Right renal cortex interstitium (tissue), 3 donors: Measurements from ENCODE around the gene NKD2. TPM values are rescaled to one million over a fixed set of nuclear protein-coding genes. Genes with fewer than 3 reads are reported as not detected.

ENCODE experiments used
- DNase-seq, 3 donors: peaks; one replicate each; pipeline ENCODE4 v3.0.0-alpha.2; 2013; ENCODE audit warnings: low read depth in 3 of 3, low spot score in 2 of 3
- polyA plus RNA-seq, 3 donors: library from polyadenylated mRNA; unstranded; fragments of 120-200 nt; gene quantifications; one replicate each; pipeline ENCODE4 v1.2.1, GENCODE V29; 2013; ENCODE audit not compliant: insufficient read length in 3 of 3

Gene NKD2
- polyA plus RNA-seq, 3 donors: 12.9 to 16.9 (median 16.5) TPM

- DNase-seq: no peak
These were observed 30.5 kb upstream of the NKD2 start for GRCh38 chr5:978054-978453.

GRCh38 chr5:978693-979092 lies 29.9 kb upstream of the NKD2 start:
- DNase-seq: no peak

GRCh38 chr5:979100-979817 lies 29.3 kb upstream of the NKD2 start:
- DNase-seq: no peak

GRCh38 chr5:980001-980588 lies 28.5 kb upstream of the NKD2 start:
- no peak for DNase-seq

GRCh38 chr5:980966-981365 lies 27.6 kb upstream of the NKD2 start:
- no peak for DNase-seq

- DNase-seq: no peak
These were observed 27.1 kb upstream of the NKD2 start for GRCh38 chr5:981456-981855.

- no peak for DNase-seq
These were observed 26.0 kb upstream of the NKD2 start for GRCh38 chr5:982377-983237.

- DNase-seq: no peak
These were observed 25.4 kb upstream of the NKD2 start for GRCh38 chr5:983238-983524.

- no peak for DNase-seq
These were observed 25.0 kb upstream of the NKD2 start for GRCh38 chr5:983568-983967.

GRCh38 chr5:984774-985173 lies 23.8 kb upstream of the NKD2 start:
- DNase-seq: no peak

GRCh38 chr5:987761-988160 lies 20.8 kb upstream of the NKD2 start:
- no peak for DNase-seq

- DNase-seq: no peak
These were observed 20.3 kb upstream of the NKD2 start for GRCh38 chr5:988322-988721.

- no peak for DNase-seq
These were observed 18.6 kb upstream of the NKD2 start for GRCh38 chr5:989961-990530.

- no peak for DNase-seq
These were observed 16.9 kb upstream of the NKD2 start for GRCh38 chr5:991472-992267.

GRCh38 chr5:994272-994607 lies 14.4 kb upstream of the NKD2 start:
- no peak for DNase-seq

- no peak for DNase-seq
These were observed 13.8 kb upstream of the NKD2 start for GRCh38 chr5:994821-995220.

GRCh38 chr5:995318-995717 lies 13.3 kb upstream of the NKD2 start:
- no peak for DNase-seq

- DNase-seq: no peak
These were observed 11.6 kb upstream of the NKD2 start for GRCh38 chr5:997001-997474.

GRCh38 chr5:997711-998110 lies 10.9 kb upstream of the NKD2 start:
- DNase-seq: no peak

GRCh38 chr5:998246-999031 lies 10.2 kb upstream of the NKD2 start:
- DNase-seq: no peak
